Smooth muscle cell (in vitro differentiated cells): ENCODE measurements around the gene TRERF1. TPM values are rescaled to one million over a fixed set of nuclear protein-coding genes. Genes with fewer than 3 reads are reported as not detected.

Experiments used
- DNase-seq: peaks from one replicate; lab custom pipeline; 2025; ENCODE audit not compliant: unreplicated experiment; lab: John Stamatoyannopoulos, UW
- H2AFZ ChIP-seq: fragments of 200-600 bp; sonication (generic); 2 replicates; pipeline ENCODE4 v1.6.0; 2016; ENCODE audit warnings: antibody characterized with exemption, low read depth, mild to moderate bottlenecking
- H3F3A ChIP-seq: fragments of 200-600 bp; sonication (generic); 2 replicates; pipeline ENCODE4 v1.6.0; 2017; ENCODE audit warnings: antibody characterized with exemption, low read depth
- H3K27ac ChIP-seq: fragments of 200-600 bp; sonication (generic); 2 replicates; pipeline ENCODE4 v1.5.1; 2016; ENCODE audit warnings: low read depth, mild to moderate bottlenecking
- H3K27me3 ChIP-seq: fragments of 200-600 bp; sonication (generic); 2 replicates; pipeline ENCODE4 v1.6.1; 2016; ENCODE audit warnings: low read depth, mild to moderate bottlenecking
- H3K36me3 ChIP-seq: fragments of 200-600 bp; sonication (generic); 2 replicates; pipeline ENCODE4 v1.5.1; 2016; ENCODE audit warnings: low read depth
- H3K4me1 ChIP-seq: fragments of 200-600 bp; sonication (generic); 2 replicates; pipeline ENCODE4 v1.5.1; 2016; ENCODE audit warnings: low read depth
- H3K4me2 ChIP-seq: fragments of 200-600 bp; sonication (generic); 2 replicates; pipeline ENCODE4 v1.6.0; 2016; ENCODE audit warnings: mild to moderate bottlenecking
- H3K4me3 ChIP-seq: fragments of 200-600 bp; sonication (generic); 2 replicates; pipeline ENCODE4 v1.5.1; 2016; ENCODE audit warnings: mild to moderate bottlenecking
- H3K79me2 ChIP-seq: fragments of 200-600 bp; sonication (generic); 2 replicates; pipeline ENCODE4 v1.6.0; 2016; ENCODE audit warnings: low read depth, mild to moderate bottlenecking
- H3K9ac ChIP-seq: fragments of 200-600 bp; sonication (generic); 2 replicates; pipeline ENCODE4 v1.6.0; 2016; ENCODE audit warnings: low read depth
- H3K9me3 ChIP-seq: fragments of 200-600 bp; sonication (generic); replicated peaks from 2 replicates; pipeline ENCODE4 v1.5.1; 2016; ENCODE audit warnings: low read depth
- H4K20me1 ChIP-seq: fragments of 200-600 bp; sonication (generic); 2 replicates; pipeline ENCODE4 v1.6.0; 2016; ENCODE audit warnings: low read depth
- CTCF ChIP-seq: fragments of 200-600 bp; sonication (generic); IDR thresholded peaks from 2 replicates; pipeline ENCODE4 v1.5.1; 2017; ENCODE audit warnings: borderline replicate concordance, mild to moderate bottlenecking, antibody characterized with exemption; ENCODE audit not compliant: insufficient read depth, poor library complexity, severe bottlenecking
- WGBS: methylation state at CpG from one replicate; pipeline ENCODE4 v1.1.7; 2016; ENCODE audit warnings: low lambda C conversion rate; 5-methylcytosine and 5-hydroxymethylcytosine counted together
- polyA plus RNA-seq: library from polyadenylated mRNA; unstranded; fragments of >200 nt; fragmentation: Nextera tagmentation; extraction: Ambion mirVana; gene quantifications from 2 replicates; pipeline ENCODE4 v1.2.1, GENCODE V29; 2016
- total RNA-seq: library from RNA; depleted of rRNA; stranded (reverse); fragments of >200 nt; gene quantifications from 2 replicates; pipeline ENCODE4 v1.2.3, GENCODE V29; 2014

TRERF1 gene
- total and polyA plus RNA-seq, 2 experiments from 2014 or later, result 3.5 to 5.3 TPM

DNA sequence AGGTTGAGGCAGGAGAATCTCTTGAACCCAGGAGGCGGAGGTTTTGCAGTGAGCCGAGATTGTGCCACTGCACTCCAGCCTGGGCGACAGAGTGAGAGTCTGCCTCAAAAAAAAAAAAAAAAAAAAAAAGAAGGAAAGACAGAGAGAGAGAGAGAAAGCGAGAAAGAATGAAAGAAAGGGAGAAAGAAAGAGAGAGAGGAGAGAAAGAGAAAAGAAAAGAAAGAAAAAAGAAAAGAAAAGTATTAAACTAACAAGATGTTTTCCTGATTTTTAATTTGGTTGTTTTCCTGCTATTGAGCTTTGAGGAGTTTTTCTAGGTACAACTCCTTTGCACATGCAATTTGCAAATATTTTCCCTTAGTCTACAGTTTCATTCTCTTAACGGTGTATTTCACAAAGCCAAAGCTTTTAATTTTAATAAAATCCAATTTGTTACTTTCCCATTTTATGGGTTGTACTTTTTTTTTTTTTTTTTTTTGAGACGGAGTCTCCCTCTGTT is 10.8 kb upstream of the TRERF1 start:
- Histone ChIP-seq H4K20me1 (no peaks in the 10 kb centered on the region), H3K27ac (no peak overlapping the region), H3K9me3 (no peaks in the 10 kb centered on the region), H3F3A (no peaks in the 10 kb centered on the region), H3K36me3 (no peaks in the 10 kb centered on the region), H3K9ac (no peak overlapping the region), H3K79me2 (no peaks in the 10 kb centered on the region), H3K27me3 (no peaks in the 10 kb centered on the region), H3K4me3 (no peak overlapping the region), H3K4me2 (no peak overlapping the region), H2AFZ (no peak overlapping the region), H3K4me1 (no peaks in the 10 kb centered on the region)
- WGBS, result 90% methylated on average over 5 of the region's 6 CpGs
- TF ChIP-seq CTCF, result no peak
- DNase-seq, result no peak

- H3K4me2 ChIP-seq, result peak overlapping the region; percentile 17
- no peak overlapping the region for H2AFZ ChIP-seq
- WGBS, result 18% methylated on average over 1 of the region's 1 CpG
- no peaks in the 10 kb centered on the region for H4K20me1 ChIP-seq
- H3K27ac ChIP-seq, result no peak overlapping the region
- H3K9ac ChIP-seq, result no peak overlapping the region
- H3F3A ChIP-seq, result no peaks in the 10 kb centered on the region
- no peak for DNase-seq
- no peak for TF ChIP-seq CTCF
- no peaks in the 10 kb centered on the region for H3K27me3 ChIP-seq
- H3K4me3 ChIP-seq, result no peak overlapping the region
- no peaks in the 10 kb centered on the region for H3K36me3 ChIP-seq
- no peaks in the 10 kb centered on the region for H3K79me2 ChIP-seq
- H3K9me3 ChIP-seq, result no peaks in the 10 kb centered on the region
- H3K4me1 ChIP-seq, result no peaks in the 10 kb centered on the region
Measured at GRCh38 chr6:42460883-42461282, 9.2 kb upstream of the TRERF1 start.

- Histone ChIP-seq H3K27ac (no peak overlapping the region), H3F3A (no peaks in the 10 kb centered on the region), H3K4me2 (no peak overlapping the region), H3K9me3 (no peaks in the 10 kb centered on the region), H3K27me3 (no peaks in the 10 kb centered on the region), H3K4me3 (no peak overlapping the region), H4K20me1 (no peaks in the 10 kb centered on the region), H3K79me2 (no peaks in the 10 kb centered on the region), H3K4me1 (no peaks in the 10 kb centered on the region), H3K36me3 (no peaks in the 10 kb centered on the region), H3K9ac (no peak overlapping the region), H2AFZ (no peak overlapping the region)
- no peak for DNase-seq
- TF ChIP-seq CTCF, result no peak
- WGBS, result 89% methylated on average over 5 of the region's 5 CpGs
Measured at GRCh38 chr6:42459888-42460287, 8.2 kb upstream of the TRERF1 start.

DNA sequence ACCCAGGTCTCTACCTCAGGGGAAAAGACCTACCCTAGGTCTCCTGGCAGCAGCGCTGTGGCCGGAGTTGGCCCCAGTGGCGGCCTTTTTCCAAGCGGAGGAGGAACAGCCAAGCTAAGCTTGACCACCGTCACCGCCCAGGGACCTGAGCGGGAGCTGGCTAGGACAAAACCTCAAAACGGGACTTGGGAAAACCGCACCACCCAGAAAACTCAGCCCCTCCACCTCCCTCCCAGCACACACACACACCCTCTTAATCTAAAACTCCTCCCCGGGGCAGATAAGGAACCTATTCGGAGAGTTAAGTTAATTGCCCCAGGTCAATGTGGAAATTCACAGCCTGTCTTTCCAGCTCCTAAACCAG is 2.7 kb upstream of the TRERF1 start:
- H3K79me2 ChIP-seq, result no peaks in the 10 kb centered on the region
- peak overlapping the region; percentile 98 for H3K4me2 ChIP-seq
- H3K4me1 ChIP-seq, result peaks cover 5% of the 10 kb centered on the region
- no peak for DNase-seq
- peaks cover 4% of the 10 kb centered on the region for H3F3A ChIP-seq
- H3K27ac ChIP-seq, result peak overlapping the region; percentile 40
- no peaks in the 10 kb centered on the region for H3K36me3 ChIP-seq
- H2AFZ ChIP-seq, result peak overlapping the region; percentile 47
- no peaks in the 10 kb centered on the region for H3K9me3 ChIP-seq
- peak overlapping the region; percentile 69 for H3K4me3 ChIP-seq
- no peaks in the 10 kb centered on the region for H3K27me3 ChIP-seq
- H4K20me1 ChIP-seq, result no peaks in the 10 kb centered on the region
- no peak for TF ChIP-seq CTCF
- WGBS, result 4% methylated on average over 11 of the region's 11 CpGs
- peak overlapping the region; percentile 18 for H3K9ac ChIP-seq
